SJCRH30 (cell line): ENCODE measurements around the gene MFSD12. TPM values are rescaled to one million over a fixed set of nuclear protein-coding genes. Genes with fewer than 3 reads are reported as not detected.
"Not testable (repeated sequence)": the region's sequence is repeated elsewhere in the genome, so short reads cannot be mapped to it uniquely, and the experiment has no call there.

Experiments used
- DNase-seq, 2 experiments: peaks; one replicate each; pipeline ENCODE4 v3.0.0-alpha.2; 2015 to 2020
- H3K27ac ChIP-seq: fragments of 250-450 bp; sonication (Bioruptor Pico); 2 replicates; pipeline ENCODE4 v1.5.1; 2020; ENCODE audit warnings: mild to moderate bottlenecking, moderate library complexity
- H3K27me3 ChIP-seq: fragments of 250-450 bp; sonication (Bioruptor Pico); 2 replicates; pipeline ENCODE4 v1.5.1; 2020; ENCODE audit warnings: mild to moderate bottlenecking, moderate library complexity
- H3K36me3 ChIP-seq: fragments of 250-450 bp; sonication (Bioruptor Pico); 2 replicates; pipeline ENCODE4 v1.5.1; 2020; ENCODE audit warnings: mild to moderate bottlenecking, moderate library complexity
- H3K4me1 ChIP-seq: fragments of 250-450 bp; sonication (Bioruptor Pico); 2 replicates; pipeline ENCODE4 v1.5.1; 2020; ENCODE audit warnings: mild to moderate bottlenecking, moderate library complexity
- H3K4me3 ChIP-seq: fragments of 250-450 bp; sonication (Bioruptor Pico); 2 replicates; pipeline ENCODE4 v1.5.1; 2020; ENCODE audit warnings: mild to moderate bottlenecking, moderate library complexity
- H3K9me3 ChIP-seq: fragments of 250-450 bp; sonication (Bioruptor Pico); replicated peaks from 2 replicates; pipeline ENCODE4 v1.5.1; 2020; ENCODE audit warnings: mild to moderate bottlenecking, moderate library complexity
- total RNA-seq: library from RNA; depleted of rRNA; stranded (reverse); fragments of >200 nt; shearing (Covaris generic); gene quantifications from 2 replicates; pipeline ENCODE4 v1.2.3, GENCODE V29; 2014

MFSD12 gene
- total RNA-seq, 1 experiment from 2014 or later = 57.1 TPM

DNA sequence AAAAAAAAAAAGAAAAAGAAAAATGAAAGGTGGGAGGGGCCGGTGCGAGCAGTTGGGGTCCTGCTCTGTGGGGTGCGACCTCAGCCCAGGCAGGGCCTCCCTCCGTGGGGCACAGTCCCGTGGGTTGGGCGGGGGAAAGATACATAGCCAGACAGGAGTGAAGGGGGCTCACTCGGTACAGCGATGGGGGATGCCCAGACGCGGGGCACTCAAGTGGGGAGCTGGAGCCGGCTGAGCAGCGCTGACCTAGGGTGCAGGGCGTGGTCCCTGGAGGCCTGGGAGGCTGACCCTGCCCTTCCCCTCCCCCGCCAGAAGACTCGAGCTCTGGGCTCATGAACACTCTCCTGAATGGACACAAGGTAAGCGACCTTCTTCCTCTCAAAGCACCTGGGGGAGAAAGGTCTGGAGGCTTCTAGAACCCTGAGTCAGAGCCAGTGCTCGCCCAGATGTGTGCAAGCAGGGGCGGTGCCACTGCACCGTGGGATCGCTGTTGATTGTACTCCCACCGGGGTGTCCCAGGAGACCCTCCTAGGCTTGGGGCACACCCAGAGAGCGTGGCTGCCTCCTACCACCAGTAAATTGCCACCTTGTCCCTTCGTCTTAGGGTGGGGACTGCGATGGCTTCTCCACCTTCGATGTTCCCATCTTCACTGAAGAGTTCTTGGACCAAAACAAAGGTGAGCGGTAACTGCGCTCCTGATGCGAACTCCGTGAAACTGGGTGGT, 18.7 kb upstream of the MFSD12 start:
- no peak for DNase-seq
- Histone ChIP-seq H3K4me3 (no peak overlapping the region), H3K27ac (no peak overlapping the region), H3K4me1 (peaks cover 8% of the 10 kb centered on the region; the same call in 1 of the 2 replicates), H3K9me3 (no peaks in the 10 kb centered on the region), H3K36me3 (peaks cover 23% of the 10 kb centered on the region), H3K27me3 (no peaks in the 10 kb centered on the region)

- peaks cover 23% of the 10 kb centered on the region for H3K36me3 ChIP-seq
- DNase-seq = no peak
Measured at GRCh38 chr19:3575260-3575741, 17.9 kb upstream of the MFSD12 start.

DNA sequence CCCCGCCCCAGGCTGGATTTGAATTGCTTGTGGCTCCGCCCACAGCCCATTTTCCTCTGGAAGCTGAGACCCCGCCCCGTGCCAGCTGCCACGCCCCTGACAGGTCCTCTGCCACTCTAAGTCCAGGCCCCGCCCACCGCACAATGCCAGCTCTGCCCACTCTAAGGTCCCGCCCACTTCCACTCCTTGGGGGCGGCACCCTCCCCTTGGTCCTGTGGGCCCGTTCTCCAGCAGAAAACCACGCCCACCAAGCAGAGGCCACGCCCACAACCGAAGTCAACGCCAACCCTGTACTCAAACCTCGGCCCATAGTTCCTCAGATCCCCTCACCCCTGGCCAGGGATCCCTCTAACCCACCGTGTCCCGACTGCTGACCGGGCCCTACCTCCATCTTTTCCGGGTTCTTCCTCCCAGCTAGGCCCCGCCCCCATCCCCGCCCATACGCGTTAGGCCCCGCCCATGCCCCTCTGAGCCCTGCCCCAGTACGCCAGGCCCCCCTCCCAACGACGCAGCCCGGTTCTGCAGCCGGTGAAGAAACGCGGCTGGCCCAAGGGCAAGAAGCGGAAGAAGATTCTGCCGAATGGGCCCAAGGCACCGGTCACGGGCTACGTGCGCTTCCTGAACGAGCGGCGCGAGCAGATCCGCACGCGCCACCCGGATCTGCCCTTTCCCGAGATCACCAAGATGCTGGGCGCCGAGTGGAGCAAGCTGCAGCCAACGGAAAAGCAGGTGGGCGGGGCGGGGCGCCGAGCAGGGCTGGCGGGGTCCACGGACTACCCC, 16.7 kb upstream of the MFSD12 start:
- peaks cover 23% of the 10 kb centered on the region for H3K36me3 ChIP-seq
- peaks cover 17% of the 10 kb centered on the region for H3K4me1 ChIP-seq
- H3K9me3 ChIP-seq = no peaks in the 10 kb centered on the region
- peak overlapping the region; percentile 78; the same call in 1 of the 2 replicates for H3K27ac ChIP-seq
- DNase-seq = peak; percentile 94 to 97
- no peaks in the 10 kb centered on the region for H3K27me3 ChIP-seq
- H3K4me3 ChIP-seq = peak overlapping the region; percentile 100

More at GRCh38 chr19:3575260-3575741, 17.9 kb upstream of the MFSD12 start:
- H3K9me3 ChIP-seq = no peaks in the 10 kb centered on the region
- H3K27me3 ChIP-seq = no peaks in the 10 kb centered on the region
- no peak overlapping the region for H3K4me3 ChIP-seq
- no peak overlapping the region for H3K27ac ChIP-seq
- peaks cover 15% of the 10 kb centered on the region for H3K4me1 ChIP-seq

GRCh38 chr19:3573162-3573857, 15.9 kb upstream of the MFSD12 start:
- H3K27ac ChIP-seq = peak overlapping the region; percentile 78

DNA sequence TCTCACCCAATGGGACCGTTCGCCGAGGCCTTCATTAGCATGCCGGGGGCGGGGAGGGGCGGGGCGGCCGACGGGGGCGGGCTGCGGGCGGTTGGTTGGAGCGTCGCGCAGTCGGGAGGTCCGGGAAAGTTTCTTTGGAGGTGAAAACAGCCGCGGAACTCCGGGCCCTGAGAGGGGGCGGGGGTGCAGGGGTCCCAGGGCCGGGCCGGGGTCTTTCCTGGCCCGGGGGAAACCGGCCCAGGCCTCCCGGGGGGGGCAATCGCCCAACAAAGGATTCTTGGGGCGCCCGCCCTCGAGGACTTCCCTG, 15.4 kb upstream of the MFSD12 start, which contains the start of gene HMG20B:
Gene HMG20B (plus strand): TSS at position 90 of the 307 bp plus-strand sequence. CDS start 366 bp downstream, outside the sequence.
- DNase-seq = no peak
- H3K4me1 ChIP-seq = peaks cover 23% of the 10 kb centered on the region
- H3K27ac ChIP-seq = peak within 1 kb of the TSS; percentile 78
- peaks cover 19% of the 10 kb centered on the region for H3K36me3 ChIP-seq
- no peaks in the 10 kb centered on the region for H3K27me3 ChIP-seq
- H3K9me3 ChIP-seq = no peaks in the 10 kb centered on the region
- peak within 1 kb of the TSS; percentile 100 for H3K4me3 ChIP-seq

More at GRCh38 chr19:3573162-3573857, 15.9 kb upstream of the MFSD12 start:
- Histone ChIP-seq H3K4me3 (peak overlapping the region; percentile 100), H3K36me3 (peaks cover 23% of the 10 kb centered on the region), H3K4me1 (peaks cover 23% of the 10 kb centered on the region), H3K27me3 (no peaks in the 10 kb centered on the region), H3K9me3 (no peaks in the 10 kb centered on the region)
- DNase-seq = peak; percentile 25 to 26

GRCh38 chr19:3572132-3572854, 14.9 kb upstream of the MFSD12 start:
- H3K27ac ChIP-seq = peak overlapping the region; percentile 32
- no peaks in the 10 kb centered on the region for H3K27me3 ChIP-seq
- DNase-seq = peak; percentile 99
- H3K4me1 ChIP-seq = peaks cover 23% of the 10 kb centered on the region
- H3K36me3 ChIP-seq = peaks cover 19% of the 10 kb centered on the region
- H3K9me3 ChIP-seq = no peaks in the 10 kb centered on the region
- peak overlapping the region; percentile 49 for H3K4me3 ChIP-seq

DNA sequence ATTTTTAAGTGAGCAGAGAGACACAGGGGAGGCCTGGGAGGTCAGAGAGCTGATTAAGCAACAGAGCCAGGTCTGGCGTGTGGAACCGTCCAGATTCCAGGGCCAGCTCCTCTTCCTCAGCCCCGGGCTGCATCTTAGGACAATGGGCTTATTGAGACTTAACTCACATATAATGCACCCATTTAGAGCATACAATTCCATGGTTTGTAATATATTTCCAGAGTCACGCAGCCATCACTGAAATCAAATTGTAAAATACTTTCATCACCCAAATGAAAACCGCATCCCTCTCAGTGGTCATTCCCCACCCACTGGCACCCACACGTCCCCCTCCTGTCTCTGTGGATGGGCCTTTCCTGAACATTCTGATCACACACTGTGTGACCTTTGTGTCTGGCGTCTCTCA, 13.2 kb upstream of the MFSD12 start:
- H3K4me1 ChIP-seq = peaks cover 23% of the 10 kb centered on the region
- no peaks in the 10 kb centered on the region for H3K9me3 ChIP-seq
- no peak overlapping the region for H3K4me3 ChIP-seq
- peak overlapping the region; percentile 32; the same call in 1 of the 2 replicates for H3K27ac ChIP-seq
- H3K27me3 ChIP-seq = no peaks in the 10 kb centered on the region
- peak in 1 of 2 experiments; percentile 44 for DNase-seq
- H3K36me3 ChIP-seq = peaks cover 13% of the 10 kb centered on the region

DNA sequence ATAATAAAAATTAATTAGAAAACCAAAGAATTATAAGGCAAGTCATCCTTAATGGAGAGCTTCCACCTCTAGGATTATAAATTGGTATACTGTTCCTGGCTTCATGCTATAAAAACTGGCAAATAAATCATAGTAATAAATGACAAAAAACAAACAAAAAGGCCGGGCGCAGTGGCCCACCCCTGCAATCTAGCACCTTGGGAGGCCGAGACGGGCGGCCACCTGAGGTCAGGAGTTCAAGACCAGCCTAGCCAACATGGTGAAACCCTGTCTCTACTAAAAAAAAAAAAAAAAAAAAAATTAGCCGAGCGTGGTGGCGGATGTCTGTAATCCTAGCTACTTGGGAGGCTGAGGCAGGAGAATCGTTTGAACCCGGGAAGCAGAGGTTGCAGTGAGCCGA, 12.7 kb upstream of the MFSD12 start:
- not testable (repeated sequence) for DNase-seq, H3K27ac ChIP-seq, H3K27me3 ChIP-seq, H3K36me3 ChIP-seq, H3K4me3 ChIP-seq, H3K9me3 ChIP-seq
- peaks cover 23% of the 10 kb centered on the region for H3K4me1 ChIP-seq

- H3K36me3 ChIP-seq = no peaks in the 10 kb centered on the region
- no peak overlapping the region for H3K4me3 ChIP-seq
- no peaks in the 10 kb centered on the region for H3K27me3 ChIP-seq
- H3K9me3 ChIP-seq = no peaks in the 10 kb centered on the region
- peaks cover 7% of the 10 kb centered on the region; the same call in 1 of the 2 replicates for H3K4me1 ChIP-seq
- DNase-seq = no peak
- no peak overlapping the region for H3K27ac ChIP-seq
Measured at GRCh38 chr19:3565139-3565538, 7.8 kb upstream of the MFSD12 start.

DNA sequence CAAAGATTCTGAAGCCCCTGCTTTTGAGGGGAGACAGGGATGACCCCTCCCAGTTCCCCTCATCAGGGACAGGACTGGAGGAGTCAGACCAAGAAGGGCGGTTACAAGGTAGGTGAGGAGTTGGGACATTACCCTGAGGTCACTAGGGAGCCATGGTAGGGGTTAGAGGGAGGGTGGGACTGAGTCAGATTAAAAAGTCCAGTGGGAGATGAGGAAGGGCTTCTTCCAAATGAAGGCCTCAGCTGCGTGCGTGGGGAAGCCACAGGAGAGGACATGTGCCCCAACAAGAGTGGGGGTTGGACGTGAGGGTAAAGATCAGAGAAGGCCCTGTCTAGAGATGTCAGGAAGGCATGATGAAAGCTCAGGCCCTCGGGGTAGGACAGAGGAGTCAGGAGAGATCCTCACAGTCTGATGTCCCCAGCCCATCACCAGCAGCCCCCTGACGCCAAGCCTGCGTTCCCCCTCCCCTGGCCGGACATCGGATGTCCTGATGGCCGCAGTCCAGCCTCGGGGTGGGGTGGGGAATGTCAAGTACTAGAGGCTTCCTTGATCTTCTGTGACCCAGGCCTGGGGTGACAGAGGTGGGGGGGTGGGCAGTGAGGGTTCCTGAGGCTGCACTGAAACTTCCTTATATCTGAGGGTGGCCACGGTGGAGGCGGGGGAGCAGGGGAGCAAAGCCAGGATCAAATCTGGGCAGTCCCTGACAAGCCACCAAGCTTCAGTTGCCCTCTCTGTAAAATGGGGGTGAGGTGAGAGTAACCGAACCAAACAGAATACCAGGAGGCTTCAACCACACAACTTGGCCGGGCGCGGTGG, 6.5 kb upstream of the MFSD12 start:
- peaks cover 4% of the 10 kb centered on the region; the same call in 1 of the 2 replicates for H3K4me1 ChIP-seq
- no peak for DNase-seq
- H3K36me3 ChIP-seq = no peaks in the 10 kb centered on the region
- H3K9me3 ChIP-seq = no peaks in the 10 kb centered on the region
- H3K27ac ChIP-seq = no peak overlapping the region
- H3K27me3 ChIP-seq = no peaks in the 10 kb centered on the region
- no peak overlapping the region for H3K4me3 ChIP-seq

DNA sequence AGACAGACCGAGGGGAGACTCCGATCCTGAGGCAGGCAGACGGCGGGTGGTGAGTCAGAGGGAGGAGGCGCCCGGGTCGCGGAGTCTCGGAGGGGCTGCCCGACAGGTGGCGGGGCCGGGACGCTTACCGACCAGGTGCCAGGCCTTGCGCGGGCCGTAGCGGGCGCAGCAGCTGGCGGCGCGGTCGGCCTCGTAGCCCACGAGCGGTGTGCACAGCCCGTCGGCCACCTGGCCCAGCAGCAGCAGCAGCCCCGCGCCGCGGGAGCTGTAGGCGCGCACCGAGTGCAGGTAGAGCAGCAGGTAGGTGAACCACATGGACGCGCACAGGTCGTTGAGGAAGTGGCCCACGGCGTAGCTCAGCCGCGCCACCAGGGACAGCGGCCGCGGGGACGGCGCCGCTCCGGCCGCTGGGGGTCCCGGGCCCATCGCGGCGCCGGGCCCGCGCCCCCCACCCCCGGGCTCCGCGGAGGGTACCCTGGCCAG, 367 bp downstream of the MFSD12 start:
- H3K4me3 ChIP-seq = peak overlapping the region; percentile 67
- no peaks in the 10 kb centered on the region for H3K27me3 ChIP-seq
- no peak overlapping the region for H3K27ac ChIP-seq
- H3K9me3 ChIP-seq = no peaks in the 10 kb centered on the region
- H3K36me3 ChIP-seq = no peaks in the 10 kb centered on the region
- peak; percentile 54 to 56 for DNase-seq
- H3K4me1 ChIP-seq = peaks cover 3% of the 10 kb centered on the region; the same call in 1 of the 2 replicates

GRCh38 chr19:3556423-3556977, 886 bp downstream of the MFSD12 start:
- Histone ChIP-seq H3K36me3 (no peaks in the 10 kb centered on the region), H3K9me3 (no peaks in the 10 kb centered on the region), H3K4me1 (peaks cover 3% of the 10 kb centered on the region; the same call in 1 of the 2 replicates), H3K4me3 (peak overlapping the region; percentile 67), H3K27ac (no peak overlapping the region), H3K27me3 (no peaks in the 10 kb centered on the region)
- DNase-seq = no peak
